GM20431 (cell line): ENCODE results near the gene SNAPC2.
"Not testable (repeated sequence)": the region's sequence is repeated elsewhere in the genome, so short reads cannot be mapped to it uniquely, and the experiment has no call there.

Experiments used
- in situ Hi-C: fragments of 300-500 bp; cut with MseI, MboI; formaldehyde crosslinking; loops from one replicate; pipeline ENCODE4 v1.15.0; 2020; ENCODE audit warnings: low sequenced_read_pairs; ENCODE audit not compliant: unreplicated experiment

Gene SNAPC2

GRCh38 chr19:7930765-7931164, 10.6 kb downstream of the SNAPC2 start:
- in situ Hi-C loops: no loop called here

- in situ Hi-C loops: no loop called here
These were observed 11.3 kb downstream of the SNAPC2 start for GRCh38 chr19:7931221-7932061.

GRCh38 chr19:7932276-7932929, 12.3 kb downstream of the SNAPC2 start:
- in situ Hi-C loops: no loop called here

GRCh38 chr19:7932930-7933300, 12.8 kb downstream of the SNAPC2 start:
- in situ Hi-C loops: no loop called here

GRCh38 chr19:7933411-7933810, 13.3 kb downstream of the SNAPC2 start:
- in situ Hi-C loops: no loop called here

GRCh38 chr19:7933828-7934725, 13.9 kb downstream of the SNAPC2 start:
- in situ Hi-C loops: no loop called here

- in situ Hi-C loops: no loop called here
These were observed 14.6 kb downstream of the SNAPC2 start for GRCh38 chr19:7934766-7935165.

- in situ Hi-C loops: no loop called here
These were observed 20.7 kb downstream of the SNAPC2 start for GRCh38 chr19:7940841-7941240.

- in situ Hi-C loops: no loop called here
These were observed 21.9 kb downstream of the SNAPC2 start for GRCh38 chr19:7941895-7942596.

- in situ Hi-C loops: no loop called here
These were observed 22.9 kb downstream of the SNAPC2 start for GRCh38 chr19:7942981-7943443.

- in situ Hi-C loops: no loop called here
These were observed 23.5 kb downstream of the SNAPC2 start, which contains the start of gene TIMM44 for GRCh38 chr19:7943444-7944176. Gene TIMM44 (minus strand): TSS chr19:7943666. CDS start chr19:7943651, 15 bp downstream.

- in situ Hi-C loops: no loop called here
These were observed 24.1 kb downstream of the SNAPC2 start for GRCh38 chr19:7944177-7944761.

- in situ Hi-C loops: no loop called here
These were observed 27.8 kb downstream of the SNAPC2 start for GRCh38 chr19:7947939-7948338.

- in situ Hi-C loops: no loop called here
These were observed 32.9 kb downstream of the SNAPC2 start for GRCh38 chr19:7953060-7953459.

- in situ Hi-C loops: no loop called here
These were observed 33.4 kb downstream of the SNAPC2 start for GRCh38 chr19:7953576-7953975.

- in situ Hi-C loops: no loop called here
These were observed 35.6 kb downstream of the SNAPC2 start for GRCh38 chr19:7955696-7956095.

- in situ Hi-C loops: no loop called here
These were observed 39.1 kb downstream of the SNAPC2 start for GRCh38 chr19:7959211-7959610.

GRCh38 chr19:7961082-7961481, 40.9 kb downstream of the SNAPC2 start:
- in situ Hi-C loops: not testable (repeated sequence)
